OCI-LY7 (cell line): ENCODE data around the gene TP73. TPM values are rescaled to one million over a fixed set of nuclear protein-coding genes. Genes with fewer than 3 reads are reported as not detected.

ENCODE experiments used
- BruUV-seq: library from RNA; stranded (reverse); fragments of 400-500 nt; replicated peaks from 2 replicates; lab custom pipeline; 2021; lab: Mats Ljungman, UMichigan
- CTCF ChIA-PET: fragments of 300-600 bp; sonication (Branson Sonifier 250); formaldehyde crosslinking; loops from one replicate; lab custom pipeline; 2022; ENCODE audit warnings: antibody characterized with exemption; ENCODE audit not compliant: unreplicated experiment; lab: Charles Lee
- POLR2A ChIA-PET: fragments of 300-600 bp; sonication (Branson Sonifier 250); formaldehyde crosslinking; loops from one replicate; lab custom pipeline; 2022; ENCODE audit warnings: antibody characterized with exemption; lab: Charles Lee
- DNase-seq: peaks from one replicate; pipeline ENCODE4 v3.0.0-alpha.2; 2015; ENCODE audit warnings: low spot score
- H2AFZ ChIP-seq: fragments of 200-600 bp; sonication (generic), shearing (Covaris generic); 2 replicates; pipeline ENCODE4 v1.6.1; 2014; ENCODE audit warnings: mild to moderate bottlenecking, antibody characterized with exemption, low read length, moderate library complexity
- H3K27ac ChIP-seq: fragments of 200-600 bp; sonication (generic); 2 replicates; pipeline ENCODE4 v1.5.1; 2014; ENCODE audit warnings: mixed run types, low read depth, mild to moderate bottlenecking, moderate library complexity, low read length, inconsistent platforms; ENCODE audit not compliant: poor library complexity, severe bottlenecking
- H3K36me3 ChIP-seq: fragments of 200-600 bp; sonication (generic); 2 replicates; pipeline ENCODE4 v1.6.1; 2014; ENCODE audit warnings: mild to moderate bottlenecking, antibody characterized with exemption, low read length, moderate library complexity, mixed read lengths; ENCODE audit not compliant: insufficient read depth
- H3K4me1 ChIP-seq: fragments of 200-600 bp; sonication (generic); 2 replicates; pipeline ENCODE4 v1.5.1; 2014; ENCODE audit warnings: mild to moderate bottlenecking, low read length; ENCODE audit not compliant: insufficient read depth, poor library complexity, severe bottlenecking
- H3K4me2 ChIP-seq: fragments of 200-600 bp; sonication (generic); 2 replicates; pipeline ENCODE4 v1.6.1; 2014; ENCODE audit warnings: mild to moderate bottlenecking, low read length
- H3K4me3 ChIP-seq: fragments of 200-600 bp; sonication (generic); 2 replicates; pipeline ENCODE4 v1.5.1; 2014; ENCODE audit warnings: mild to moderate bottlenecking, low read depth, low read length; ENCODE audit not compliant: poor library complexity, severe bottlenecking
- H3K79me2 ChIP-seq: fragments of 200-600 bp; sonication (generic); 2 replicates; pipeline ENCODE4 v1.6.1; 2016; ENCODE audit warnings: low read depth, mild to moderate bottlenecking, low read length, moderate library complexity, mixed read lengths; ENCODE audit not compliant: insufficient read depth
- H3K9me2 ChIP-seq: fragments of 200-600 bp; sonication (generic); 2 replicates; pipeline ENCODE4 v1.6.1; 2016; ENCODE audit warnings: mild to moderate bottlenecking, low read length, mixed read lengths; ENCODE audit not compliant: insufficient read depth
- H3K9me3 ChIP-seq: fragments of 200-600 bp; sonication (generic); 2 replicates; pipeline ENCODE4 v1.6.1; 2014; ENCODE audit warnings: mild to moderate bottlenecking, mixed run types, low read length, mixed read lengths
- H4K20me1 ChIP-seq: fragments of 200-600 bp; sonication (generic); 2 replicates; pipeline ENCODE4 v1.6.1; 2014; ENCODE audit warnings: mild to moderate bottlenecking, antibody characterized with exemption, low read length, moderate library complexity, mixed read lengths; ENCODE audit not compliant: insufficient read depth
- CTCF ChIP-seq: fragments of 200-600 bp; sonication (generic); conservative IDR thresholded peaks from 2 replicates; pipeline ENCODE4 v1.5.1; 2014; ENCODE audit warnings: mild to moderate bottlenecking, antibody characterized with exemption, low read length, moderate library complexity, mixed read lengths
- EZH2phosphoT487 ChIP-seq: fragments of 200-600 bp; sonication (generic); IDR thresholded peaks from 2 replicates; pipeline ENCODE4 v1.6.1; 2018; ENCODE audit warnings: low read depth, borderline replicate concordance, mild to moderate bottlenecking, mixed run types, antibody characterized with exemption, low read length, moderate library complexity, mixed read lengths
- intact Hi-C: fragments of 100-400 bp; cut with micrococcal nuclease; formaldehyde crosslinking; loops from one replicate; pipeline ENCODE4 v1.10.0; 2022; ENCODE audit not compliant: unreplicated experiment
- total RNA-seq, 2 experiments: library from RNA; depleted of rRNA in 1 of 2; stranded (reverse); fragments of >200 nt in 1 of 2; shearing (Covaris generic) in 1 of 2; gene quantifications; 2 replicates each; pipeline ENCODE4 v1.2.3, GENCODE V29; 2014 to 2022

TP73 gene
- total RNA-seq, 2 experiments from 2014 or later: 0.48 TPM; not detected in 1

- CTCF ChIA-PET: no interaction called here
- DNase-seq: no peak
- POLR2A ChIA-PET: no interaction called here
- Histone ChIP-seq H2AFZ (no peak overlapping the region), H4K20me1 (no peaks in the 10 kb centered on the region), H3K4me2 (no peak overlapping the region), H3K79me2 (no peaks in the 10 kb centered on the region), H3K36me3 (peaks cover 52% of the 10 kb centered on the region), H3K27ac (no peak overlapping the region), H3K4me1 (peaks cover 8% of the 10 kb centered on the region), H3K9me2 (no peaks in the 10 kb centered on the region), H3K9me3 (no peaks in the 10 kb centered on the region), H3K4me3 (no peak overlapping the region)
- no peak for TF ChIP-seq CTCF
- TF ChIP-seq EZH2phosphoT487: no peak
- no TSS peak for BruUV-seq
- intact Hi-C loops: no loop called here
Observed at GRCh38 chr1:3778590-3779264, 126.4 kb downstream of the TP73 start.

- ChIA-PET CTCF (no interaction called here), POLR2A (no interaction called here)
- no peak for DNase-seq
- no peak overlapping the region for H3K27ac ChIP-seq
- H3K9me3 ChIP-seq: no peaks in the 10 kb centered on the region
- peaks cover 58% of the 10 kb centered on the region for H3K36me3 ChIP-seq
- no peak overlapping the region for H2AFZ ChIP-seq
- intact Hi-C loops: no loop called here
- peaks cover 8% of the 10 kb centered on the region for H3K4me1 ChIP-seq
- H3K4me2 ChIP-seq: no peak overlapping the region
- no peaks in the 10 kb centered on the region for H4K20me1 ChIP-seq
- no peak overlapping the region for H3K4me3 ChIP-seq
- no TSS peak for BruUV-seq
- H3K9me2 ChIP-seq: no peaks in the 10 kb centered on the region
- no peak for TF ChIP-seq EZH2phosphoT487
- no peak for TF ChIP-seq CTCF
- H3K79me2 ChIP-seq: no peaks in the 10 kb centered on the region
Observed at GRCh38 chr1:3779265-3779911, 127.1 kb downstream of the TP73 start.

GRCh38 chr1:3779912-3780416, 127.6 kb downstream of the TP73 start:
- H3K9me2 ChIP-seq: no peaks in the 10 kb centered on the region
- no peak for DNase-seq
- no peak overlapping the region for H3K4me2 ChIP-seq
- H4K20me1 ChIP-seq: no peaks in the 10 kb centered on the region
- peaks cover 8% of the 10 kb centered on the region for H3K4me1 ChIP-seq
- H3K9me3 ChIP-seq: no peaks in the 10 kb centered on the region
- ChIA-PET CTCF (no interaction called here), POLR2A (no interaction called here)
- H3K27ac ChIP-seq: no peak overlapping the region
- no peak overlapping the region for H2AFZ ChIP-seq
- no TSS peak for BruUV-seq
- H3K36me3 ChIP-seq: peaks cover 64% of the 10 kb centered on the region
- TF ChIP-seq CTCF (no peak), EZH2phosphoT487 (no peak)
- H3K4me3 ChIP-seq: no peak overlapping the region
- no peaks in the 10 kb centered on the region for H3K79me2 ChIP-seq
- intact Hi-C loops: no loop called here
